Left hindlimb (tissue), 1 donor: ENCODE data around the gene DYNC1LI2.

Experiments
- DNase-seq: peaks from one replicate; pipeline ENCODE4 v3.0.0-alpha.2; 2018

Gene DYNC1LI2

GRCh38 chr16:66735891-66736290 lies 15.5 kb downstream of the DYNC1LI2 start:
- no peak for DNase-seq

- DNase-seq = no peak
Observed at GRCh38 chr16:66731101-66731500, 20.3 kb downstream of the DYNC1LI2 start.

GRCh38 chr16:66728804-66729203 lies 22.6 kb downstream of the DYNC1LI2 start:
- DNase-seq = no peak

- DNase-seq = no peak
Observed at GRCh38 chr16:66728117-66728787, 23.2 kb downstream of the DYNC1LI2 start.

GRCh38 chr16:66720766-66721165 lies 30.6 kb downstream of the DYNC1LI2 start:
- no peak for DNase-seq

GRCh38 chr16:66719246-66719645 lies 32.2 kb downstream of the DYNC1LI2 start:
- no peak for DNase-seq

- no peak for DNase-seq
Observed at GRCh38 chr16:66717776-66718175, 33.6 kb downstream of the DYNC1LI2 start.

- no peak for DNase-seq
Observed at GRCh38 chr16:66717112-66717675, 34.2 kb downstream of the DYNC1LI2 start.

- no peak for DNase-seq
Observed at GRCh38 chr16:66714654-66715307, 36.6 kb downstream of the DYNC1LI2 start.

GRCh38 chr16:66714062-66714461 lies 37.3 kb downstream of the DYNC1LI2 start:
- no peak for DNase-seq

- no peak for DNase-seq
Observed at GRCh38 chr16:66713076-66713475, 38.3 kb downstream of the DYNC1LI2 start.

GRCh38 chr16:66712512-66712911 lies 38.9 kb downstream of the DYNC1LI2 start:
- DNase-seq = no peak

GRCh38 chr16:66711581-66711980 lies 39.8 kb downstream of the DYNC1LI2 start:
- DNase-seq = no peak

- peak; percentile 42 for DNase-seq
Observed at GRCh38 chr16:66706506-66706880, 44.9 kb downstream of the DYNC1LI2 start.

- DNase-seq = peak; percentile 74
Observed at GRCh38 chr16:66705790-66706505, 45.5 kb downstream of the DYNC1LI2 start.

- no peak for DNase-seq
Observed at GRCh38 chr16:66703406-66704215, 47.8 kb downstream of the DYNC1LI2 start.

GRCh38 chr16:66701516-66701915 lies 49.9 kb downstream of the DYNC1LI2 start:
- no peak for DNase-seq

- no peak for DNase-seq
Observed at GRCh38 chr16:66701026-66701425, 50.4 kb downstream of the DYNC1LI2 start.

GRCh38 chr16:66699898-66700297 lies 51.5 kb downstream of the DYNC1LI2 start:
- no peak for DNase-seq

- DNase-seq = no peak
Observed at GRCh38 chr16:66698046-66698445, 53.4 kb downstream of the DYNC1LI2 start.

GRCh38 chr16:66696669-66697630 lies 54.5 kb downstream of the DYNC1LI2 start, which contains the start of gene CMTM4:
CMTM4 (minus strand) TSS chr16:66696743; CDS start chr16:66696525, 218 bp downstream.
- DNase-seq = peak; percentile 89
